Left ventricle myocardium inferior (tissue), 1 donor: ENCODE data around the gene CRHR1. TPM values are rescaled to one million over a fixed set of nuclear protein-coding genes. Genes with fewer than 3 reads are reported as not detected.

ENCODE experiments used
- DNase-seq: peaks from one replicate; pipeline ENCODE4 v3.0.0-alpha.2; 2020
- H3K27ac ChIP-seq: fragments of 200-600 bp; replicated peaks from 2 replicates; pipeline ENCODE4 v1.8.0; 2021
- H3K27me3 ChIP-seq: fragments of 200-600 bp; 2 replicates; pipeline ENCODE4 v1.8.0; 2021; ENCODE audit warnings: low read depth
- H3K36me3 ChIP-seq: fragments of 200-600 bp; 2 replicates; pipeline ENCODE4 v1.8.0; 2021
- H3K4me1 ChIP-seq: fragments of 200-600 bp; 2 replicates; pipeline ENCODE4 v1.8.0; 2021
- H3K4me3 ChIP-seq: fragments of 200-600 bp; 2 replicates; pipeline ENCODE4 v1.8.0; 2021; ENCODE audit warnings: mild to moderate bottlenecking, moderate library complexity
- H3K9me3 ChIP-seq: fragments of 200-600 bp; replicated peaks from 2 replicates; pipeline ENCODE4 v1.8.0; 2021
- CTCF ChIP-seq: fragments of 200-600 bp; IDR thresholded peaks from 2 replicates; pipeline ENCODE4 v1.8.0; 2021; ENCODE audit warnings: antibody characterized with exemption, mild to moderate bottlenecking, borderline replicate concordance
- intact Hi-C: fragments of 100-400 bp; cut with micrococcal nuclease; formaldehyde crosslinking; loops from one replicate; pipeline ENCODE4 v1.11.0; 2022
- total RNA-seq: library from RNA; stranded (reverse); fragmentation: NEBNext Ultra II Directional; extraction: Animal tissue kit (Norgen Biotek cat#: 25700); gene quantifications from one replicate; pipeline ENCODE4 v1.2.1, GENCODE V29; 2021
- donor health status: DM: no; HTN: yes; CAD: no; lungs with severe emphysema.

CRHR1 gene
- total RNA-seq, 1 donor from 2014 or later, result not detected

GRCh38 chr17:45821147-45821546, 37.0 kb downstream of the CRHR1 start:
- H3K27ac ChIP-seq, result no peak overlapping the region
- no peaks in the 10 kb centered on the region for H3K4me1 ChIP-seq
- TF ChIP-seq CTCF, result no peak
- no peaks in the 10 kb centered on the region for H3K9me3 ChIP-seq
- no peak overlapping the region for H3K4me3 ChIP-seq
- H3K27me3 ChIP-seq, result peaks cover 54% of the 10 kb centered on the region
- no peak for DNase-seq
- H3K36me3 ChIP-seq, result no peaks in the 10 kb centered on the region
- intact Hi-C loops, result loop anchor here (10.0 kb wide), 1 partner anchor 64 kb away; no protein-coding TSS in a partner anchor

GRCh38 chr17:45823598-45823997, 39.5 kb downstream of the CRHR1 start:
- no peaks in the 10 kb centered on the region for H3K9me3 ChIP-seq
- H3K36me3 ChIP-seq, result no peaks in the 10 kb centered on the region
- H3K4me3 ChIP-seq, result no peak overlapping the region
- peaks cover 64% of the 10 kb centered on the region for H3K27me3 ChIP-seq
- no peak for TF ChIP-seq CTCF
- intact Hi-C loops, result loop anchor here (10.0 kb wide), 1 partner anchor 61 kb away; no protein-coding TSS in a partner anchor
- no peak for DNase-seq
- no peaks in the 10 kb centered on the region for H3K4me1 ChIP-seq
- no peak overlapping the region for H3K27ac ChIP-seq

GRCh38 chr17:45824475-45824874, 40.4 kb downstream of the CRHR1 start:
- Histone ChIP-seq H3K4me3 (no peak overlapping the region), H3K4me1 (no peaks in the 10 kb centered on the region), H3K36me3 (no peaks in the 10 kb centered on the region), H3K27me3 (peaks cover 73% of the 10 kb centered on the region), H3K9me3 (no peaks in the 10 kb centered on the region), H3K27ac (no peak overlapping the region)
- DNase-seq, result no peak
- intact Hi-C loops, result loop anchor here (10.0 kb wide), 1 partner anchor 60 kb away; no protein-coding TSS in a partner anchor
- no peak for TF ChIP-seq CTCF

GRCh38 chr17:45824901-45825492, 40.9 kb downstream of the CRHR1 start:
- no peak for DNase-seq

GRCh38 chr17:45825792-45826191, 41.7 kb downstream of the CRHR1 start:
- no peak for DNase-seq

More at GRCh38 chr17:45824901-45825492, 40.9 kb downstream of the CRHR1 start:
- no peaks in the 10 kb centered on the region for H3K36me3 ChIP-seq
- H3K9me3 ChIP-seq, result no peaks in the 10 kb centered on the region
- H3K4me1 ChIP-seq, result no peaks in the 10 kb centered on the region
- intact Hi-C loops, result loop anchor here (10.0 kb wide), 1 partner anchor 60 kb away; no protein-coding TSS in a partner anchor
- TF ChIP-seq CTCF, result no peak
- peaks cover 74% of the 10 kb centered on the region for H3K27me3 ChIP-seq
- no peak overlapping the region for H3K27ac ChIP-seq
- H3K4me3 ChIP-seq, result no peak overlapping the region

More at GRCh38 chr17:45825792-45826191, 41.7 kb downstream of the CRHR1 start:
- TF ChIP-seq CTCF, result no peak
- no peak overlapping the region for H3K27ac ChIP-seq
- no peak overlapping the region for H3K4me3 ChIP-seq
- H3K9me3 ChIP-seq, result no peaks in the 10 kb centered on the region
- H3K36me3 ChIP-seq, result no peaks in the 10 kb centered on the region
- peaks cover 82% of the 10 kb centered on the region for H3K27me3 ChIP-seq
- intact Hi-C loops, result loop anchor here (10.0 kb wide), 1 partner anchor 59 kb away; no protein-coding TSS in a partner anchor
- H3K4me1 ChIP-seq, result no peaks in the 10 kb centered on the region
